Muscle layer of duodenum (tissue), 2 donors: ENCODE results near the gene PRKD3.
"Not testable (repeated sequence)": the region's sequence is repeated elsewhere in the genome, so short reads cannot be mapped to it uniquely, and the experiment has no call there.

Source experiments
- H3K27ac ChIP-seq: one replicate; pipeline ENCODE4 v1.7.0; 2013; ENCODE audit warnings: mild to moderate bottlenecking, low read length
- H3K27me3 ChIP-seq: one replicate; pipeline ENCODE4 v1.7.0; 2013; ENCODE audit warnings: low read depth, mild to moderate bottlenecking, control low read depth, low read length
- H3K36me3 ChIP-seq, 2 donors: one replicate each; pipeline ENCODE4 v1.7.0; 2013; ENCODE audit warnings: low read length in 2 of 2, control low read depth in 1 of 2, mild to moderate bottlenecking in 1 of 2; ENCODE audit not compliant: insufficient read depth in 2 of 2, control insufficient read depth in 1 of 2
- H3K4me1 ChIP-seq, 2 donors: one replicate each; pipeline ENCODE4 v1.7.0; 2013; ENCODE audit warnings: low read length in 2 of 2, mild to moderate bottlenecking in 2 of 2, control low read depth in 1 of 2, moderate library complexity in 1 of 2; ENCODE audit not compliant: insufficient read depth in 2 of 2, control insufficient read depth in 1 of 2
- H3K4me3 ChIP-seq, 2 donors: one replicate each; pipeline ENCODE4 v1.7.0; 2013; ENCODE audit warnings: low read length in 2 of 2, low read depth in 1 of 2, mild to moderate bottlenecking in 1 of 2
- H3K9me3 ChIP-seq, 2 donors: one replicate each; pipeline ENCODE4 v1.7.0; 2013; ENCODE audit warnings: low read length in 2 of 2, control low read depth in 1 of 2, mild to moderate bottlenecking in 1 of 2; ENCODE audit not compliant: control insufficient read depth in 1 of 2
- donor health status: healthy.

Gene PRKD3

GRCh38 chr2:37306024-37306423 is 18.6 kb downstream of the PRKD3 start:
- peaks cover 0 to 6% of the 10 kb centered on the region in 2 donors for H3K4me1 ChIP-seq
- H3K27me3 ChIP-seq = no peaks in the 10 kb centered on the region
- H3K27ac ChIP-seq = no peak overlapping the region
- H3K36me3 ChIP-seq = no peaks in the 10 kb centered on the region
- H3K4me3 ChIP-seq = no peak overlapping the region
- no peaks in the 10 kb centered on the region for H3K9me3 ChIP-seq

- Histone ChIP-seq H3K27me3 (no peaks in the 10 kb centered on the region), H3K27ac (no peak overlapping the region), H3K4me3 (no peak overlapping the region), H3K4me1 (peaks cover 0 to 6% of the 10 kb centered on the region in 2 donors), H3K36me3 (no peaks in the 10 kb centered on the region), H3K9me3 (no peaks in the 10 kb centered on the region)
Observed at GRCh38 chr2:37302701-37303252, 21.9 kb downstream of the PRKD3 start.

- peaks cover 0 to 6% of the 10 kb centered on the region in 2 donors for H3K4me1 ChIP-seq
- no peaks in the 10 kb centered on the region for H3K36me3 ChIP-seq
- no peaks in the 10 kb centered on the region for H3K9me3 ChIP-seq
- no peak overlapping the region for H3K4me3 ChIP-seq
- H3K27me3 ChIP-seq = no peaks in the 10 kb centered on the region
- no peak overlapping the region for H3K27ac ChIP-seq
Observed at GRCh38 chr2:37301408-37301807, 23.2 kb downstream of the PRKD3 start.

DNA sequence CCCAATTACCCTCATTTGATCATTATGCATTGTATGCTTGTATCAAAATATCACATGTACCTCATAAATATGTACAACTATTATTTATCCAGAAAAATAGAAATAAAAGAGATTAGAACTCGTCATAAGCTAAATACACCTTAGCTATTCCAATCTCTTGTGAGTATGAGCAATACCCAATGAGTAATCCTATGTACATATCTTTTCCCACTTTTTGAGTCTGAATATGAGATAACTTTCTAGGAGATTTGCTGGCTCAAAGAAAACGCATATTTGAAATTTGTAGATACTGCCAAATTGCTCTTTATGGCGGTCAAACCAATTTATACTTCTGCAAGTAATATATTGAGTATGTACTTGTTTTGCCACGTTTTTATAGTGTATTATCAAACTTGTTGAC is 24.1 kb downstream of the PRKD3 start:
- H3K4me3 ChIP-seq = no peak overlapping the region
- H3K27me3 ChIP-seq = no peaks in the 10 kb centered on the region
- no peak overlapping the region for H3K27ac ChIP-seq
- H3K9me3 ChIP-seq = no peaks in the 10 kb centered on the region
- H3K36me3 ChIP-seq = no peaks in the 10 kb centered on the region
- H3K4me1 ChIP-seq = peaks cover 0 to under 1% of the 10 kb centered on the region in 2 donors

DNA sequence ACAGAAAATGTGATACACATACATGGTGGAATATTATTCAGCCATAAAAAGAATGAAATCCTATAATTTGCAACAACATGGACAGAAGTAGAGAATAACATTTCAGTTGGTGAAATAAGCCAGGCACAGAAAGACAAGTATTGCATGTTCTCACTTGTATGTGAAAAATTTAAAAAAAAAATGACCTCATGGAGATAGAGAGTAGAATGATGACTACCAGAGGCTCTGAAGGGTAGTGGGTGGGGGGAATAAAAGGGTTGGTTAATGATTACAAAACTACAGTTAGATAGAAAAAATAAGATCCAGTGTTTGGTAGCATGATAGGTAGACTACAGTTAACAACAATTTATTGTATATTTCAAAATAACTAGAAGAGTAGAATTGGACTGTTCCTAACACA is 24.5 kb downstream of the PRKD3 start:
- Histone ChIP-seq H3K27ac (no peak overlapping the region), H3K4me1 (no peaks in the 10 kb centered on the region), H3K4me3 (no peak overlapping the region), H3K27me3 (no peaks in the 10 kb centered on the region), H3K36me3 (no peaks in the 10 kb centered on the region), H3K9me3 (no peaks in the 10 kb centered on the region)

- no peaks in the 10 kb centered on the region for H3K27me3 ChIP-seq
- H3K27ac ChIP-seq = no peak overlapping the region
- H3K4me3 ChIP-seq = no peak overlapping the region
- H3K4me1 ChIP-seq = no peaks in the 10 kb centered on the region
- no peaks in the 10 kb centered on the region for H3K9me3 ChIP-seq
- H3K36me3 ChIP-seq = no peaks in the 10 kb centered on the region
Observed at GRCh38 chr2:37297632-37298031, 27.0 kb downstream of the PRKD3 start.

DNA sequence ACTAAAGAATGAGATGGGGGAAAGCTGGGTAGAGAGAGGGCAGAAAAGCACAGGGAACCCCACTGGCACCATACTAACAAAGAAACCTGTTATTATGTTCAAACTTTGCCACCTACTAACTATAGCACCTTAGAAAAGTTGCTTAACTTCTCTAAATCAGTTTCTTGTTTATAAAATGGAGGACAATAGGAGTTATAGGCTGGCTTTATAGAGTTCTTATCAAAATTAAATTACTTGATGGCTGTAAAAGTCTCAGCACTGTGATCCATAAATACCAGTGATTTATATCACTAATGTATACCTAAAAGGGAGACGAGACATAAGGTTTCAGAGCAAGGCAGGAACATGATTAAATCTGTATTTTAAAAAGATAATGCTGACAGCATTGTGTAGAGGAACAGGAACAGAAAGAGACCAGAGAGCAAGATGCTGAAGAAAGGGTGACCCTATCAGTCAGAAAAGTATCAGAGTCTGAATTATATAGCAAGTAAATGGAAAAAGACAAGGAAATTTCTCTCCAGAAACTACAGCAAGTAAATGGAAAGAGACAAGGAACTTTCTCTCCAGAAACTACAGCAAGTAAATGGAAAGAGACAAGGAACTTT is 29.1 kb downstream of the PRKD3 start:
- no peak overlapping the region for H3K4me3 ChIP-seq
- no peaks in the 10 kb centered on the region for H3K4me1 ChIP-seq
- H3K27ac ChIP-seq = no peak overlapping the region
- H3K9me3 ChIP-seq = no peaks in the 10 kb centered on the region
- peaks cover 2 to 3% of the 10 kb centered on the region in 2 donors for H3K36me3 ChIP-seq
- no peaks in the 10 kb centered on the region for H3K27me3 ChIP-seq

DNA sequence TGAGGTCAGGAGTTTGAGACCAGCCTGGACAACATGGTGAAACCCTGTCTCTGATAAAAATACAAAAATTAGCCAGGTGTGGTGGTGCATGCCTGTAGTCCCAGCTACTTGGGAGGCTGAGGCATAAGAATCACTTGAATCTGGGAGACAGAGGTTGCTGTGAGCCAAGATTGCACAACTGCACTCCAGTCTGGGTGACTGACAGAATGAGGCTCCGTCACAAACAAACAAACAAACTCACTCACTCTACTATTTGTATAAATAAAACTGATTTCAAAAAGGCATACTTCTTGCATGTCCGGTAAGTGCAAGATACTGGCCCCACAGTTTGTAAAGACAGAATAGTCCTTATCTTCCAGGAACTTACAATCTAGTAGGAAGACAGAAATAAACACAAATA is 29.8 kb downstream of the PRKD3 start:
- H3K27me3 ChIP-seq, H3K4me3 ChIP-seq, H3K4me1 ChIP-seq, H3K27ac ChIP-seq, H3K9me3 ChIP-seq, H3K36me3 ChIP-seq: not testable (repeated sequence)

DNA sequence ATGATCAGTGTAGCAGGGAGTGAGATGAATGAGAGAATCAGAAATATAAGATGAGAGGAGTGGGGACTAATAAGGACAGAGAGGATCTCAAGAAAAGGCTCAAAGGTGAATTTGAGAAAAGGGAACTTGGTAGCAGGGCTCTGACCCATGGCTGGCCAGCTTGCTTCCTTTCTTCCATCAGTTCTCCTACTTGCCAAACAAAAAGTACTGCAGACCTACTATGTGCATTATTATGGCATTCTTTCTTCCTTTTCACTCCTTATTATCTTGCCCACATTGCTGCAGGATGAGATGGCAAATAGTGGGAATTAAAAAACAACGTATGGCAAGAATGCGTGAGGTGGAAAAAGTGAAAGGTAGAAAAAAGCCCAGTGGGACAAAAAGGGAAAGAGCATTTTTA is 33.0 kb downstream of the PRKD3 start:
- H3K27me3 ChIP-seq = no peaks in the 10 kb centered on the region
- no peaks in the 10 kb centered on the region for H3K4me1 ChIP-seq
- H3K27ac ChIP-seq = no peak overlapping the region
- peaks cover 8 to 14% of the 10 kb centered on the region in 2 donors for H3K36me3 ChIP-seq
- H3K4me3 ChIP-seq = no peak overlapping the region
- no peaks in the 10 kb centered on the region for H3K9me3 ChIP-seq

- H3K4me1 ChIP-seq = no peaks in the 10 kb centered on the region
- no peak overlapping the region for H3K4me3 ChIP-seq
- H3K9me3 ChIP-seq = no peaks in the 10 kb centered on the region
- H3K27me3 ChIP-seq = no peaks in the 10 kb centered on the region
- no peak overlapping the region for H3K27ac ChIP-seq
- peaks cover 12 to 14% of the 10 kb centered on the region in 2 donors for H3K36me3 ChIP-seq
Observed at GRCh38 chr2:37287966-37288365, 36.7 kb downstream of the PRKD3 start.

- H3K27me3 ChIP-seq = no peaks in the 10 kb centered on the region
- H3K4me3 ChIP-seq = no peak overlapping the region
- peaks cover 19 to 31% of the 10 kb centered on the region in 2 donors for H3K36me3 ChIP-seq
- H3K9me3 ChIP-seq = no peaks in the 10 kb centered on the region
- no peak overlapping the region for H3K27ac ChIP-seq
- H3K4me1 ChIP-seq = no peaks in the 10 kb centered on the region
Observed at GRCh38 chr2:37284381-37284780, 40.3 kb downstream of the PRKD3 start.

DNA sequence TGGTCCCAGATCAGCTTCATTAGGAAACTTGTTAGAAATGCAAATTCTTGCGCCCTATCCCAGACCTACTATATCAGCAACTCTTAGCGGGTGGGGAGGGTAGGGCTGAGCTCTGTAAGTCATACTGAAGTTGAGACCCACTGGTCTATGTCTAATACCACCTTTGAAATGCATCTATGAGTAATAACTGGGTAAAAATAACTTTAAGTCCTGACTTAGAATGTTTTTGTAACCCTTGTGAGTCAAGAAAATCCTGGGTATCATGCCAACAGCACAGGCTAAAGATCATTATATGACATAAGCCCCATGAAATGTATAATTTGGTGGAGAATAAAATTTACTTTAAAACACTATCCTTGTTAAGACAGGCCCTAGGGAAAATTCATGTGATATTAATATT is 41.4 kb downstream of the PRKD3 start:
- no peak overlapping the region for H3K4me3 ChIP-seq
- H3K36me3 ChIP-seq = peaks cover 20 to 36% of the 10 kb centered on the region in 2 donors
- H3K4me1 ChIP-seq = no peaks in the 10 kb centered on the region
- no peak overlapping the region for H3K27ac ChIP-seq
- H3K9me3 ChIP-seq = no peaks in the 10 kb centered on the region
- H3K27me3 ChIP-seq = no peaks in the 10 kb centered on the region
